H1 (cell line): ENCODE measurements around the gene ASIC2. TPM values are rescaled to one million over a fixed set of nuclear protein-coding genes. Genes with fewer than 3 reads are reported as not detected.

Experiments used
- CTCF ChIA-PET: fragments of 300-600 bp; sonication (Branson Sonifier 250); formaldehyde crosslinking; loops from one replicate; lab custom pipeline; 2021; ENCODE audit not compliant: partially characterized antibody; lab: Charles Lee
- POLR2A ChIA-PET: fragments of 300-600 bp; sonication (Branson Sonifier 250); formaldehyde crosslinking; loops from one replicate; lab custom pipeline; 2021; ENCODE audit warnings: inconsistent platforms; ENCODE audit not compliant: partially characterized antibody; lab: Charles Lee
- DNase-seq, 2 experiments: peaks; one replicate each; pipeline versions ENCODE4 v3.0.0 to v3.0.0-alpha.2; 2010 to 2022; ENCODE audit warnings: low spot score in 2 of 2, low read depth in 1 of 2, mixed read lengths in 1 of 2
- FAIRE-seq: peaks from 2 replicates; lab custom pipeline; 2011; peaks lifted over from hg19 to GRCh38; lab: Jason Lieb, UNC
- H2AFZ ChIP-seq: 2 replicates; pipeline ENCODE4 v1.8.1; 2012; ENCODE audit warnings: low read length, inconsistent platforms
- H2AK5ac ChIP-seq: 2 replicates; pipeline ENCODE4 v1.6.1; 2013; ENCODE audit warnings: low read depth, low read length
- H2BK120ac ChIP-seq: replicated peaks from 2 replicates; pipeline ENCODE3; 2013; ENCODE audit warnings: low read depth, low read length, inconsistent platforms
- H2BK12ac ChIP-seq: 2 replicates; pipeline ENCODE4 v1.6.1; 2013; ENCODE audit warnings: low read depth, low read length
- H2BK15ac ChIP-seq: 2 replicates; pipeline ENCODE4 v1.6.1; 2013; ENCODE audit warnings: low read length
- H2BK20ac ChIP-seq: 2 replicates; pipeline ENCODE4 v1.6.1; 2013; ENCODE audit warnings: low read length
- H2BK5ac ChIP-seq: 2 replicates; pipeline ENCODE4 v1.6.1; 2013; ENCODE audit warnings: low read depth, low read length
- H3K14ac ChIP-seq: 2 replicates; pipeline ENCODE4 v1.6.1; 2013; ENCODE audit warnings: inconsistent platforms; ENCODE audit not compliant: insufficient read length
- H3K18ac ChIP-seq: 2 replicates; pipeline ENCODE4 v1.6.1; 2013; ENCODE audit warnings: low read length; ENCODE audit errors: extremely low read depth
- H3K23ac ChIP-seq: 2 replicates; pipeline ENCODE4 v1.6.1; 2013; ENCODE audit warnings: inconsistent platforms; ENCODE audit not compliant: insufficient read length
- H3K23me2 ChIP-seq: 2 replicates; pipeline ENCODE4 v1.6.1; 2013; ENCODE audit warnings: low read depth, low read length
- H3K27ac ChIP-seq: 2 replicates; pipeline ENCODE4 v1.6.1; 2011; ENCODE audit warnings: low read depth, low read length, inconsistent platforms
- H3K27me3 ChIP-seq, 4 experiments: replicated peaks in 1 of 4; 1 replicate in 1 of 4; 2 replicates in 3 of 4; pipeline versions ENCODE4 v1.6.1 to v1.8.1; 2011 to 2013; ENCODE audit warnings: low read length in 3 of 4, mild to moderate bottlenecking in 3 of 4, inconsistent platforms in 2 of 4, mixed read lengths in 2 of 4, moderate library complexity in 1 of 4; ENCODE audit not compliant: control insufficient read depth in 3 of 4, insufficient read depth in 3 of 4; ENCODE audit errors: extremely low read depth in 1 of 4
- H3K36me3 ChIP-seq, 4 experiments: 2 replicates each; pipeline versions ENCODE4 v1.6.1 to v1.8.1; 2011 to 2013; ENCODE audit warnings: mild to moderate bottlenecking in 4 of 4, low read length in 3 of 4, moderate library complexity in 2 of 4, control low read depth in 1 of 4, inconsistent platforms in 1 of 4; ENCODE audit not compliant: insufficient read depth in 4 of 4, control insufficient read depth in 2 of 4
- H3K4ac ChIP-seq: replicated peaks from 2 replicates; pipeline ENCODE3; 2013; ENCODE audit warnings: low read length, low read depth, mixed read lengths, inconsistent platforms; ENCODE audit not compliant: insufficient read length
- H3K4me1 ChIP-seq, 4 experiments: replicated peaks in 1 of 4; 1 replicate in 1 of 4; 2 replicates in 3 of 4; pipeline versions ENCODE4 v1.6.1 to v1.8.1; 2011 to 2013; ENCODE audit warnings: low read length in 3 of 4, inconsistent platforms in 2 of 4, mixed read lengths in 1 of 4; ENCODE audit not compliant: insufficient read depth in 4 of 4, control insufficient read depth in 3 of 4
- H3K4me2 ChIP-seq, 2 experiments: 2 replicates each; pipeline versions ENCODE4 v1.6.1 to v1.8.1; 2011 to 2013; ENCODE audit warnings: low read depth in 2 of 2, low read length in 2 of 2, control low read depth in 1 of 2, inconsistent platforms in 1 of 2, mild to moderate bottlenecking in 1 of 2; ENCODE audit not compliant: insufficient read depth in 1 of 2
- H3K4me3 ChIP-seq, 4 experiments: fragments of 200-600, 300-600 bp in 1 of 4; sonication (generic), shearing (Covaris generic), sonication (Bioruptor Twin) in 1 of 4; 2 replicates each; pipeline versions ENCODE4 v1.5.1 to v1.8.1; 2011 to 2016; ENCODE audit warnings: low read length in 4 of 4, low read depth in 3 of 4, control low read depth in 2 of 4, inconsistent platforms in 2 of 4, mild to moderate bottlenecking in 2 of 4, mixed read lengths in 1 of 4, moderate library complexity in 1 of 4; ENCODE audit not compliant: insufficient read depth in 2 of 4; ENCODE audit errors: extremely low read depth in 1 of 4
- H3K56ac ChIP-seq: replicated peaks from 2 replicates; pipeline ENCODE3; 2013; ENCODE audit warnings: low read depth, mild to moderate bottlenecking, mixed read lengths, low read length, inconsistent platforms; ENCODE audit not compliant: insufficient read length
- H3K79me1 ChIP-seq: 2 replicates; pipeline ENCODE4 v1.6.1; 2013; ENCODE audit warnings: low read depth, low read length, control low read depth
- H3K79me2 ChIP-seq, 2 experiments: 2 replicates each; pipeline versions ENCODE4 v1.6.1 to v1.8.1; 2012 to 2013; ENCODE audit warnings: low read length in 2 of 2, mild to moderate bottlenecking in 2 of 2, inconsistent platforms in 1 of 2; ENCODE audit not compliant: insufficient read depth in 2 of 2, control insufficient read depth in 1 of 2
- H3K9ac ChIP-seq, 4 experiments: replicated peaks in 1 of 4; 1 replicate in 1 of 4; 2 replicates in 3 of 4; pipeline versions ENCODE4 v1.6.1 to v1.8.1; 2011 to 2013; ENCODE audit warnings: low read depth in 3 of 4, low read length in 3 of 4, control low read depth in 2 of 4, mild to moderate bottlenecking in 2 of 4, moderate library complexity in 2 of 4, inconsistent platforms in 1 of 4; ENCODE audit errors: extremely low read depth in 1 of 4
- H3K9me3 ChIP-seq, 2 experiments: 2 replicates each; pipeline versions ENCODE4 v1.6.1 to v1.8.1; 2012 to 2013; ENCODE audit warnings: mild to moderate bottlenecking in 2 of 2, moderate library complexity in 2 of 2, control low read depth in 1 of 2, inconsistent platforms in 1 of 2, low read depth in 1 of 2, low read length in 1 of 2, mixed read lengths in 1 of 2; ENCODE audit not compliant: insufficient read depth in 2 of 2
- H4K20me1 ChIP-seq, 2 experiments: replicated peaks in 1 of 2; 2 replicates each; pipeline versions ENCODE3 to v1.8.1; 2011 to 2013; ENCODE audit warnings: inconsistent platforms in 2 of 2, low read length in 2 of 2, mild to moderate bottlenecking in 1 of 2; ENCODE audit not compliant: insufficient read depth in 2 of 2, control insufficient read depth in 1 of 2
- H4K5ac ChIP-seq: 2 replicates; pipeline ENCODE4 v1.6.1; 2013; ENCODE audit warnings: low read length, low read depth, mixed read lengths, inconsistent platforms; ENCODE audit not compliant: insufficient read length
- H4K8ac ChIP-seq: 2 replicates; pipeline ENCODE4 v1.8.0; 2013; ENCODE audit warnings: mild to moderate bottlenecking, moderate library complexity, low read length, inconsistent platforms; ENCODE audit not compliant: insufficient read depth; ENCODE audit errors: extremely low read depth
- H4K91ac ChIP-seq: replicated peaks from 2 replicates; pipeline ENCODE3; 2013; ENCODE audit warnings: low read length, mixed read lengths, inconsistent platforms; ENCODE audit not compliant: insufficient read length
- EGR1 ChIP-seq: IDR thresholded peaks from 2 replicates; pipeline ENCODE4 v1.6.1; 2011; ENCODE audit warnings: low read depth, low read length, borderline replicate concordance
- EP300 ChIP-seq, 2 experiments: IDR thresholded peaks; 1 replicate in 1 of 2; 2 replicates in 1 of 2; pipeline ENCODE4 v1.6.1; 2011 to 2012; ENCODE audit warnings: low read depth in 2 of 2, low read length in 2 of 2, mild to moderate bottlenecking in 2 of 2, borderline replicate concordance in 1 of 2, inconsistent platforms in 1 of 2, moderate library complexity in 1 of 2
- EZH2 ChIP-seq: fragments of 200-600 bp; sonication (generic); IDR thresholded peaks from 2 replicates; pipeline ENCODE4 v1.7.1; 2012; ENCODE audit warnings: low read depth, mild to moderate bottlenecking, moderate library complexity, low read length, inconsistent platforms; ENCODE audit not compliant: severe bottlenecking
- JUND ChIP-seq: IDR thresholded peaks from 2 replicates; pipeline ENCODE4 v1.6.1; 2011; ENCODE audit warnings: mild to moderate bottlenecking, improper control_type of control experiment, low read length
- KDM4A ChIP-seq: IDR thresholded peaks from one replicate; pipeline ENCODE4 v1.7.1; 2012; ENCODE audit warnings: low read depth, mild to moderate bottlenecking, moderate library complexity, low read length, inconsistent platforms; ENCODE audit not compliant: severe bottlenecking
- MAX ChIP-seq: IDR thresholded peaks from 2 replicates; pipeline ENCODE4 v1.6.1; 2012; ENCODE audit warnings: inconsistent platforms
- NANOG ChIP-seq: IDR thresholded peaks from 2 replicates; pipeline ENCODE4 v1.6.1; 2011; ENCODE audit warnings: low read length, low read depth, mild to moderate bottlenecking, inconsistent platforms; ENCODE audit not compliant: insufficient read depth, poor library complexity, severe bottlenecking
- RFX5 ChIP-seq: IDR thresholded peaks from 2 replicates; pipeline ENCODE4 v1.6.1; 2011; ENCODE audit warnings: low read depth, low read length, improper control_type of control experiment, borderline replicate concordance
- SAP30 ChIP-seq: fragments of 300-600 bp; sonication (generic); IDR thresholded peaks from 2 replicates; pipeline ENCODE4 v1.7.1; 2012; ENCODE audit warnings: low read length, moderate library complexity, mild to moderate bottlenecking, inconsistent platforms; ENCODE audit not compliant: insufficient read depth, insufficient replicate concordance
- TEAD4 ChIP-seq: IDR thresholded peaks from 2 replicates; pipeline ENCODE4 v1.6.1; 2012; ENCODE audit warnings: low read depth, low read length, inconsistent platforms, mixed read lengths
- ZNF274 ChIP-seq: IDR thresholded peaks from 2 replicates; pipeline ENCODE4 v1.7.0; 2012; ENCODE audit warnings: low read length, borderline replicate concordance; ENCODE audit errors: extremely low read depth
- WGBS, 2 experiments: shearing (Covaris generic) in 1 of 2; methylation state at CpG; one replicate each; pipeline versions ENCODE4 v1.1.6 to v1.1.7; 2013 to 2015; ENCODE audit warnings: low lambda C conversion rate in 2 of 2, mixed read lengths in 2 of 2, inconsistent platforms in 1 of 2, low coverage in 1 of 2, missing lambda C conversion rate in 1 of 2; ENCODE audit not compliant: insufficient replicate concordance in 2 of 2, insufficient coverage in 1 of 2, insufficient read length in 1 of 2; ENCODE audit errors: extremely low coverage in 1 of 2, missing lambda C conversion rate in 1 of 2; 5-methylcytosine and 5-hydroxymethylcytosine counted together
- polyA plus RNA-seq, 7 experiments: library from polyadenylated mRNA; depleted of rRNA in 3 of 7; stranded (reverse) in 5 of 7; unstranded in 2 of 7; fragments of >200 nt in 5 of 7; fragments of 200-250 nt in 2 of 7; gene quantifications; 1 replicate in 5 of 7; 2 replicates in 1 of 7; 4 replicates in 1 of 7; pipeline versions ENCODE4 v1.2.1 to v1.2.3, GENCODE V29; 2011 to 2013; ENCODE audit warnings: missing spikeins in 2 of 7, mixed read lengths in 2 of 7
- total RNA-seq: library from RNA; stranded (reverse); fragmentation: NEBNext Ultra II Directional; extraction: Animal tissue kit (Norgen Biotek cat#: 25700); gene quantifications from 2 replicates; pipeline ENCODE4 v1.2.1, GENCODE V29; 2021

The ASIC2 gene
- total and polyA plus RNA-seq, 2 of the 8 experiments (the other 6 are each of a cell fraction or from before 2014, with no cell fraction given) = 0.86 to 1.2 TPM

- FAIRE-seq (no peak), DNase-seq (no peak)
- no peaks in the 10 kb centered on the region for H4K20me1 ChIP-seq
- no peak overlapping the region for H2BK15ac ChIP-seq
- H2BK12ac ChIP-seq = no peak overlapping the region
- no peaks in the 10 kb centered on the region for H3K9me3 ChIP-seq
- H4K5ac ChIP-seq = no peak overlapping the region
- H2AFZ ChIP-seq = no peak overlapping the region
- ChIA-PET CTCF (interaction anchor here (0.6 to 1.6 kb wide), 3 partner anchors 10 to 628 kb away, joined by 4 to 5 read pairs (median 5); no protein-coding TSS in a partner anchor), POLR2A (no interaction called here)
- no peak overlapping the region for H3K4ac ChIP-seq
- no peak overlapping the region for H3K14ac ChIP-seq
- WGBS, 2 experiments = 89% methylated on average over 4 of the region's 4 CpGs; no CpG with 5 or more reads in 1 of the 2 experiments
- no peak overlapping the region for H2BK120ac ChIP-seq
- H2BK5ac ChIP-seq = no peak overlapping the region
- H3K18ac ChIP-seq = no peak overlapping the region
- H4K8ac ChIP-seq = no peak overlapping the region
- no peaks in the 10 kb centered on the region for H3K36me3 ChIP-seq
- no peaks in the 10 kb centered on the region for H3K4me1 ChIP-seq
- H4K91ac ChIP-seq = no peak overlapping the region
- no peak overlapping the region for H2BK20ac ChIP-seq
- H3K27ac ChIP-seq = no peak overlapping the region
- H3K27me3 ChIP-seq = peaks cover 0 to 3% (median 0%) of the 10 kb centered on the region in 4 experiments; a peak in 1 of 7 replicates
- no peaks in the 10 kb centered on the region for H3K23me2 ChIP-seq
- H3K56ac ChIP-seq = no peak overlapping the region
- no peaks in the 10 kb centered on the region for H3K79me1 ChIP-seq
- no peak overlapping the region for H3K9ac ChIP-seq
- H3K79me2 ChIP-seq = no peaks in the 10 kb centered on the region
- H3K23ac ChIP-seq = no peak overlapping the region
- no peak overlapping the region for H3K4me2 ChIP-seq
- H2AK5ac ChIP-seq = no peak overlapping the region
- H3K4me3 ChIP-seq = no peak overlapping the region
- no peak for TF ChIP-seq NANOG
- TF ChIP-seq MAX = no peak
- no peak for TF ChIP-seq RFX5
- TF ChIP-seq TEAD4 = no peak
- no peak for TF ChIP-seq JUND
- TF ChIP-seq KDM4A = no peak
- no peak for TF ChIP-seq SAP30
- no peak for TF ChIP-seq ZNF274
- no peak for TF ChIP-seq EGR1
- TF ChIP-seq EZH2 = no peak
- no peak for TF ChIP-seq EP300 (IDR thresholded peaks at IDR 0.05; ENCODE audit: borderline replicate concordance in 1 of 2, low read depth in 2 of 2, low read length in 2 of 2)
These were observed 236.5 kb downstream of the ASIC2 start for GRCh38 chr17:33056399-33057146.
